Measurements from ENCODE around the gene GDI2. TPM values are rescaled to one million over a fixed set of nuclear protein-coding genes. Genes with fewer than 3 reads are reported as not detected.

The GDI2 gene
- total RNA-seq, 2 experiments from 2014 or later = 265 to 292 TPM

GRCh38 chr10:5789626-5790025, 23.6 kb downstream of the GDI2 start:
- Histone ChIP-seq H3K27ac (ENCODE audit: low read depth, low read length, poor library complexity, severe bottlenecking) (no peak overlapping the region), H4K20me1 (ENCODE audit: insufficient read depth, low read length) (no peaks in the 10 kb centered on the region; the same call in 1 of the 2 replicates), H3K4me3 (ENCODE audit: low read depth, low read length, poor library complexity, severe bottlenecking) (no peak overlapping the region), H3K4me1 (ENCODE audit: insufficient read depth, low read length, poor library complexity, severe bottlenecking) (no peaks in the 10 kb centered on the region), H3K79me2 (ENCODE audit: insufficient read depth, low read depth, low read length) (peaks cover 92% of the 10 kb centered on the region; the same call in 1 of the 2 replicates), H2AFZ (ENCODE audit: low read length) (no peak overlapping the region), H3K36me3 (ENCODE audit: insufficient read depth, low read length) (peaks cover 97% of the 10 kb centered on the region), H3K9me3 (ENCODE audit: low read length) (no peaks in the 10 kb centered on the region), H3K9me2 (ENCODE audit: insufficient read depth, low read length) (no peaks in the 10 kb centered on the region), H3K4me2 (ENCODE audit: low read length) (no peak overlapping the region)
- BruUV-seq (replicated peaks) = no TSS peak
- CTCF ChIA-PET (ENCODE audit: unreplicated experiment) = no interaction called here
- POLR2A ChIA-PET = interaction anchor here (1.2 kb wide), 1 partner anchor 16 kb away, joined by 3 read pairs; no protein-coding TSS in a partner anchor
- TF ChIP-seq EZH2phosphoT487 (IDR thresholded peaks at IDR 0.05; ENCODE audit: borderline replicate concordance, low read depth, low read length) (no peak), CTCF (conservative IDR thresholded peaks at IDR 0.05; ENCODE audit: low read length) (no peak)
- no peak for DNase-seq (ENCODE audit: low spot score)
- intact Hi-C loops (cut with micrococcal nuclease; ENCODE audit: unreplicated experiment) = no loop called here

GRCh38 chr10:5788969-5789368, 24.3 kb downstream of the GDI2 start:
- H2AFZ ChIP-seq (ENCODE audit: low read length) = no peak overlapping the region
- peaks cover 93% of the 10 kb centered on the region; the same call in 1 of the 2 replicates for H3K79me2 ChIP-seq (ENCODE audit: insufficient read depth, low read depth, low read length)
- BruUV-seq (replicated peaks) = no TSS peak
- DNase-seq (ENCODE audit: low spot score) = no peak
- ChIA-PET CTCF (ENCODE audit: unreplicated experiment) (no interaction called here), POLR2A (interaction anchor here (0.9 to 1.8 kb wide), 3 partner anchors 9 to 129 kb away, joined by 3 to 12 read pairs (median 3); no protein-coding TSS in a partner anchor)
- H3K36me3 ChIP-seq (ENCODE audit: insufficient read depth, low read length) = peaks cover 98% of the 10 kb centered on the region
- H3K9me3 ChIP-seq (ENCODE audit: low read length) = no peaks in the 10 kb centered on the region
- H3K27ac ChIP-seq (ENCODE audit: low read depth, low read length, poor library complexity, severe bottlenecking) = no peak overlapping the region
- H3K4me2 ChIP-seq (ENCODE audit: low read length) = no peak overlapping the region
- H3K9me2 ChIP-seq (ENCODE audit: insufficient read depth, low read length) = no peaks in the 10 kb centered on the region
- no peaks in the 10 kb centered on the region; the same call in 1 of the 2 replicates for H4K20me1 ChIP-seq (ENCODE audit: insufficient read depth, low read length)
- no peak overlapping the region for H3K4me3 ChIP-seq (ENCODE audit: low read depth, low read length, poor library complexity, severe bottlenecking)
- no peaks in the 10 kb centered on the region for H3K4me1 ChIP-seq (ENCODE audit: insufficient read depth, low read length, poor library complexity, severe bottlenecking)
- intact Hi-C loops (cut with micrococcal nuclease; ENCODE audit: unreplicated experiment) = no loop called here
- TF ChIP-seq CTCF (conservative IDR thresholded peaks at IDR 0.05; ENCODE audit: low read length) = no peak
- no peak for TF ChIP-seq EZH2phosphoT487 (IDR thresholded peaks at IDR 0.05; ENCODE audit: borderline replicate concordance, low read depth, low read length)

GRCh38 chr10:5783300-5783699, 29.9 kb downstream of the GDI2 start:
- TF ChIP-seq CTCF (conservative IDR thresholded peaks at IDR 0.05; ENCODE audit: low read length) (no peak), EZH2phosphoT487 (IDR thresholded peaks at IDR 0.05; ENCODE audit: borderline replicate concordance, low read depth, low read length) (no peak)
- H2AFZ ChIP-seq (ENCODE audit: low read length) = no peak overlapping the region
- intact Hi-C loops (cut with micrococcal nuclease; ENCODE audit: unreplicated experiment) = no loop called here
- peaks cover 99% of the 10 kb centered on the region for H3K79me2 ChIP-seq (ENCODE audit: insufficient read depth, low read depth, low read length)
- H3K9me2 ChIP-seq (ENCODE audit: insufficient read depth, low read length) = no peaks in the 10 kb centered on the region
- no peak overlapping the region for H3K4me3 ChIP-seq (ENCODE audit: low read depth, low read length, poor library complexity, severe bottlenecking)
- no peak overlapping the region for H3K4me2 ChIP-seq (ENCODE audit: low read length)
- no peak overlapping the region for H3K27ac ChIP-seq (ENCODE audit: low read depth, low read length, poor library complexity, severe bottlenecking)
- peaks cover 99% of the 10 kb centered on the region for H3K36me3 ChIP-seq (ENCODE audit: insufficient read depth, low read length)
- H4K20me1 ChIP-seq (ENCODE audit: insufficient read depth, low read length) = no peaks in the 10 kb centered on the region; the same call in none of the 2 replicates
- no TSS peak for BruUV-seq (replicated peaks)
- POLR2A ChIA-PET = interaction anchor here (0.7 to 2.0 kb wide), 7 partner anchors 9 to 78 kb away, joined by 3 to 5 read pairs (median 4); no protein-coding TSS in a partner anchor
- no peaks in the 10 kb centered on the region for H3K4me1 ChIP-seq (ENCODE audit: insufficient read depth, low read length, poor library complexity, severe bottlenecking)
- CTCF ChIA-PET (ENCODE audit: unreplicated experiment) = interaction anchor here (0.5 kb wide), 1 partner anchor 1807 kb away, joined by 3 read pairs; no protein-coding TSS in a partner anchor
- H3K9me3 ChIP-seq (ENCODE audit: low read length) = no peaks in the 10 kb centered on the region
- DNase-seq (ENCODE audit: low spot score) = no peak

Measured in OCI-LY7 (cell line).